Renal cortical epithelial cell (primary cell): ENCODE measurements around the gene METTL16. TPM values are rescaled to one million over a fixed set of nuclear protein-coding genes. Genes with fewer than 3 reads are reported as not detected.
"Not testable (repeated sequence)": the region's sequence is repeated elsewhere in the genome, so short reads cannot be mapped to it uniquely, and the experiment has no call there.

Source experiments
- DNase-seq: peaks from one replicate; pipeline ENCODE4 v3.0.0-alpha.2; 2011; ENCODE audit warnings: low read depth
- total RNA-seq: library from RNA; depleted of rRNA; stranded (reverse); fragments of >200 nt; gene quantifications from 2 replicates; pipeline ENCODE4 v1.2.3, GENCODE V29; 2014

Gene METTL16
- total RNA-seq, 1 donor from 2014 or later: 18.2 TPM

- DNase-seq: no peak
Measured at GRCh38 chr17:2452216-2452750, 59.4 kb downstream of the METTL16 start.

- DNase-seq: no peak
Measured at GRCh38 chr17:2450016-2450650, 61.6 kb downstream of the METTL16 start.

GRCh38 chr17:2449486-2449885 lies 62.2 kb downstream of the METTL16 start:
- peak; percentile 40 for DNase-seq

- DNase-seq: not testable (repeated sequence)
Measured at GRCh38 chr17:2447479-2447878, 64.2 kb downstream of the METTL16 start.

GRCh38 chr17:2445638-2446037 lies 66.0 kb downstream of the METTL16 start:
- no peak for DNase-seq

- DNase-seq: no peak
Measured at GRCh38 chr17:2444382-2444781, 67.3 kb downstream of the METTL16 start.

GRCh38 chr17:2442166-2442565 lies 69.5 kb downstream of the METTL16 start:
- DNase-seq: peak; percentile 38

GRCh38 chr17:2440930-2441329 lies 70.8 kb downstream of the METTL16 start:
- no peak for DNase-seq

- DNase-seq: peak; percentile 72
Measured at GRCh38 chr17:2439997-2440396, 71.7 kb downstream of the METTL16 start.

- peak; percentile 9 for DNase-seq
Measured at GRCh38 chr17:2438823-2439222, 72.9 kb downstream of the METTL16 start.

GRCh38 chr17:2436316-2436905 lies 75.3 kb downstream of the METTL16 start:
- no peak for DNase-seq

- DNase-seq: no peak
Measured at GRCh38 chr17:2435862-2436261, 75.8 kb downstream of the METTL16 start.

GRCh38 chr17:2435181-2435741 lies 76.4 kb downstream of the METTL16 start:
- no peak for DNase-seq

GRCh38 chr17:2433696-2434095 lies 78.0 kb downstream of the METTL16 start:
- DNase-seq: no peak

GRCh38 chr17:2427910-2428309 lies 83.8 kb downstream of the METTL16 start:
- no peak for DNase-seq

GRCh38 chr17:2427215-2427614 lies 84.5 kb downstream of the METTL16 start:
- DNase-seq: no peak

- no peak for DNase-seq
Measured at GRCh38 chr17:2423271-2423670, 88.4 kb downstream of the METTL16 start.

- no peak for DNase-seq
Measured at GRCh38 chr17:2421315-2422147, 90.2 kb downstream of the METTL16 start.

- no peak for DNase-seq
Measured at GRCh38 chr17:2420176-2420575, 91.5 kb downstream of the METTL16 start.

GRCh38 chr17:2419486-2419885 lies 92.2 kb downstream of the METTL16 start:
- DNase-seq: no peak

- DNase-seq: no peak
Measured at GRCh38 chr17:2418572-2418971, 93.1 kb downstream of the METTL16 start.

- DNase-seq: peak; percentile 73
Measured at GRCh38 chr17:2416010-2416734, 95.5 kb downstream of the METTL16 start.
